ENCODE measurements around the gene CCDC88A.

DNA sequence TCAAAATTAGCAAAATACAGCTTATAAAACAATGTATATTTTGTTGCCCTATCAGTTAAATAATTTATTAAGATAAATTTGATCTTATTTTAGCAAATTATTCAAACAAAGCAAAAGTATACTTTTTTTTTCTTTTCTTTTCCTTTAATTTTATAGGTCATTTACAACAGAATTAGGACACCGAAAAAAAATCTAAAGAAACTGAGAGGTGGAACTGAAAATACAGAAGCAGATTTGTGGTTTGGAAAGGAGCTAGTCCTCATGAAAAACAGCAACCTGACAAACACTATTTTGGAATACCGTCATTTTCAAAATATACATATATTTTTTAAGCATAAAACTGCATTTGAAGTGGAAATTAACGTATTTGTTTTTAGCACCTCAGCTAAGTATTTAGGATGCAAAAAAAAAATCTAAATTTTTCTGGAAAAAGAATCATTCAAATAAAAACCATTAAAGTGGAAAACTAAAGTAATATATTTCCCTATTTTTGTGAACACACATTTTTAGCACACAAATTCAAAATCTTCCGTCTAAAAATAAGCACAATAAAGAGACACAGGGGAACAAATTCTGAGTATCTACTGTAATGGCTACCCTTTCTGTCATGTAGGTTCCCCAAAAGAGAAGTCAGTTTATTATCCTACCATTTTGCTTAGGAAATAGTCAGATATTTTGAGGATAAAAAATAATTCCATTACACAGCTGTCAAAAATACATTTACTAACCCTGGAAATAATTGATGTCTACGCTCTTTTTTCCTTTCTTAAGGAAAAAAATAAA is 2.7 kb downstream of the CCDC88A start:
- TF ChIP-seq, protein P1, sequence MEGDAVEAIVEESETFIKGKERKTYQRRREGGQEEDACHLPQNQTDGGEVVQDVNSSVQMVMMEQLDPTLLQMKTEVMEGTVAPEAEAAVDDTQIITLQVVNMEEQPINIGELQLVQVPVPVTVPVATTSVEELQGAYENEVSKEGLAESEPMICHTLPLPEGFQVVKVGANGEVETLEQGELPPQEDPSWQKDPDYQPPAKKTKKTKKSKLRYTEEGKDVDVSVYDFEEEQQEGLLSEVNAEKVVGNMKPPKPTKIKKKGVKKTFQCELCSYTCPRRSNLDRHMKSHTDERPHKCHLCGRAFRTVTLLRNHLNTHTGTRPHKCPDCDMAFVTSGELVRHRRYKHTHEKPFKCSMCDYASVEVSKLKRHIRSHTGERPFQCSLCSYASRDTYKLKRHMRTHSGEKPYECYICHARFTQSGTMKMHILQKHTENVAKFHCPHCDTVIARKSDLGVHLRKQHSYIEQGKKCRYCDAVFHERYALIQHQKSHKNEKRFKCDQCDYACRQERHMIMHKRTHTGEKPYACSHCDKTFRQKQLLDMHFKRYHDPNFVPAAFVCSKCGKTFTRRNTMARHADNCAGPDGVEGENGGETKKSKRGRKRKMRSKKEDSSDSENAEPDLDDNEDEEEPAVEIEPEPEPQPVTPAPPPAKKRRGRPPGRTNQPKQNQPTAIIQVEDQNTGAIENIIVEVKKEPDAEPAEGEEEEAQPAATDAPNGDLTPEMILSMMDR (IDR thresholded peaks at IDR 0.05), result no peak
- TF ChIP-seq POLR2A (IDR thresholded peaks at IDR 0.05), result no peak

Data from adrenal gland (tissue), 5 donors.